Activated CD4-positive, alpha-beta T cell treated with anti-CD3 and anti-CD28 coated beads, Interleukin-2, amount 10 ng/mL, durations not matched to agents 24 days and 14 days (primary cell): ENCODE measurements around the gene PINK1. TPM values are rescaled to one million over a fixed set of nuclear protein-coding genes. Genes with fewer than 3 reads are reported as not detected.
"Not testable (repeated sequence)": the region's sequence is repeated elsewhere in the genome, so short reads cannot be mapped to it uniquely, and the experiment has no call there.

ENCODE experiments used
- DNase-seq: peaks from one replicate; pipeline ENCODE4 v3.0.0; 2022
- H3K27ac Mint-ChIP-seq: one replicate; pipeline ENCODE4 v1.8.0; 2022; ENCODE audit warnings: mild to moderate bottlenecking, mixed read lengths
- H3K27me3 Mint-ChIP-seq: one replicate; pipeline ENCODE4 v1.8.0; 2022; ENCODE audit warnings: mixed read lengths
- H3K36me3 Mint-ChIP-seq: one replicate; pipeline ENCODE4 v1.8.0; 2022; ENCODE audit warnings: low read depth, mild to moderate bottlenecking, mixed read lengths
- H3K4me1 Mint-ChIP-seq: one replicate; pipeline ENCODE4 v1.8.0; 2021; ENCODE audit warnings: mixed read lengths
- H3K4me3 Mint-ChIP-seq: one replicate; pipeline ENCODE4 v1.8.0; 2022; ENCODE audit warnings: mild to moderate bottlenecking, moderate library complexity, mixed read lengths
- H3K9me3 Mint-ChIP-seq: one replicate; pipeline ENCODE4 v1.8.0; 2021; ENCODE audit warnings: mixed read lengths
- intact Hi-C: fragments of 100-400 bp; cut with micrococcal nuclease; formaldehyde crosslinking; loops from one replicate; pipeline ENCODE4 v1.15.1; 2023
- total RNA-seq: library from RNA; stranded (reverse); gene quantifications from 2 replicates; pipeline ENCODE4 v1.2.3, GENCODE V29; 2022

PINK1 gene
- total RNA-seq, 1 donor from 2014 or later: 2.0 TPM

GRCh38 chr1:20601129-20601825 lies 32.0 kb upstream of the PINK1 start:
- Mint-ChIP-seq H3K4me1 (no peaks in the 10 kb centered on the region), H3K27ac (no peak overlapping the region), H3K27me3 (peaks cover 3% of the 10 kb centered on the region), H3K36me3 (no peaks in the 10 kb centered on the region), H3K9me3 (no peaks in the 10 kb centered on the region), H3K4me3 (no peak overlapping the region)
- DNase-seq: no peak
- intact Hi-C loops: no loop called here

GRCh38 chr1:20602851-20603450 lies 30.3 kb upstream of the PINK1 start:
- intact Hi-C loops: no loop called here
- no peaks in the 10 kb centered on the region for H3K36me3 Mint-ChIP-seq
- no peaks in the 10 kb centered on the region for H3K4me1 Mint-ChIP-seq
- no peak for DNase-seq
- H3K4me3 Mint-ChIP-seq: no peak overlapping the region
- no peaks in the 10 kb centered on the region for H3K9me3 Mint-ChIP-seq
- H3K27ac Mint-ChIP-seq: no peak overlapping the region
- peaks cover 4% of the 10 kb centered on the region for H3K27me3 Mint-ChIP-seq

- Mint-ChIP-seq H3K9me3 (no peaks in the 10 kb centered on the region), H3K4me3 (no peak overlapping the region), H3K27me3 (peaks cover 4% of the 10 kb centered on the region), H3K27ac (no peak overlapping the region), H3K36me3 (no peaks in the 10 kb centered on the region), H3K4me1 (no peaks in the 10 kb centered on the region)
- DNase-seq: no peak
- intact Hi-C loops: no loop called here
These were observed 29.5 kb upstream of the PINK1 start for GRCh38 chr1:20603504-20604464.

DNA sequence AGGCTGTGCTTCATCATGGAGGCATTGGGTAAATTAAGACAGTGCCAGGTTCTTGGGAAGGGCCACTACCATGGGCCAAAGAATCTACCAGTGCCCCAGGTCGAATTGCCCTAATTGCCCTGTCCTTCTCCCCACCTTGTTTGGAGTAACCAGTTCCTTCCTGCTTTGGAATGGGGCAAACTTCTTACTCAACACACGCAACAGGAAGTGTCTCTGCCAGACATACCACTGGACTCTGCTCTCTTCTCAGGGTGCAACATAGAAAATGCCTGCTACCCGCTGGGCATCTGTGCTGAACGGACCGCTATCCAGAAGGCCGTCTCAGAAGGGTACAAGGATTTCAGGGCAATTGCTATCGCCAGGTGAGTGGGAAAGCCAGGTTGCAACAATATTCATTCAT lies 28.6 kb upstream of the PINK1 start:
- no peak for DNase-seq
- Mint-ChIP-seq H3K36me3 (no peaks in the 10 kb centered on the region), H3K4me1 (no peaks in the 10 kb centered on the region), H3K4me3 (no peak overlapping the region), H3K27me3 (peaks cover 4% of the 10 kb centered on the region), H3K27ac (no peak overlapping the region), H3K9me3 (no peaks in the 10 kb centered on the region)
- intact Hi-C loops: no loop called here

DNA sequence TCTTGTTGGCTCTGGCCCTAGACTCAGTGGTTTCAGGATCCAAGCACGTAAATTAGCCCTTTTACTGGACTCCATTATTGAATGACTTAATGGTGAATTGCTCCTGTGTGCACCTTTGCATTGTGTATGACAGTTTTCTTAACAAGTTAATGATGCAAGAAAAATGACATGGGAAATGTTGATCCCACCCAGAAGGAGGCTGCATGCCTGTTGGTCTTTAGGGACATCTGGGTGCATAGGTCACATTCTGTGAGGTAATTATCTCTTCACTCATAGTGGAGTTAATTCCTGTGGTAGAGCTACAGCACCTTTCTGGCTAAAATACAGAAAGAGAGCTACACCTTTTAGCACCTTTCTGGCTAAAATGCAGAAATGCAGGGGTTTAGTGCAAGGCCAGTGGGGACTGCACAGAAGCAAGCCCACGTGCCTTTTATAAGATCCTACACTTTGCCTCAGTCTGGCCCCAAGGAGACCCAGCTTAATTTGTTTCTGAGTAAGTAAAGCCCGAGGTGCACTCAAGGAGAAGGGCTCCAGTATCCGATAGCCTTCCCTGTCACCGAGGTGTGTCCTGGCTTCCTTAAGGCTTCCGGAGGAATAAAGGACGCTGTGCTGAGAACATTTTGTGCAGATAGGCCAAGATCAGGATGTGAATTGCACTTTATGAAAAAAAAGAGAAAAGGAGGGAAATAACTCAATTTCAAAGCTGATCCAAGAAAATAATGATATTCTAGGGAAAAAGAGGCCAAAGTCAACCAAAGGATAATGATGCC lies 26.3 kb upstream of the PINK1 start:
- H3K4me3 Mint-ChIP-seq, H3K27me3 Mint-ChIP-seq, H3K4me1 Mint-ChIP-seq, H3K27ac Mint-ChIP-seq, intact Hi-C loops, DNase-seq, H3K9me3 Mint-ChIP-seq, H3K36me3 Mint-ChIP-seq: not testable (repeated sequence)

DNA sequence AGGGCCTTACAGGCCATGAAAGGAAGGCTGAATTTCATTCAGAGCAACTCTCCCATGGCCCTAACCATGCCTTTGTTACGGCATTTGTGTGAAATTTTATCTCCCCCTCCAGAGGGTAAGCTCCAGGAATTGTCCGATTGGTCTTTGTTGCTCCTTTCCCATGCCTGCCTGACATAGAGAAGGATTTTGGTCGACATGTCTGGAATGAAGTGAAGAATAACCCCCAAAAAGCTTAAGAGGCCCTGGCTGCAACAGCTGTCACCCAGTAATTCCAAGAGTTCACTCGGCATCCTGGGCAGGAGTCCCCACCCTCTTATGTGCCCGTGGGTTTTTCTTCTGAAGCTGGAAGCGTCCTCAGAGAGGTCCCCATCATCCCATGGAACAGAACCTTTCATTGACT lies 23.7 kb upstream of the PINK1 start:
- Mint-ChIP-seq H3K36me3 (no peaks in the 10 kb centered on the region), H3K4me1 (no peaks in the 10 kb centered on the region), H3K27me3 (peaks cover 7% of the 10 kb centered on the region), H3K27ac (no peak overlapping the region), H3K9me3 (no peaks in the 10 kb centered on the region), H3K4me3 (no peak overlapping the region)
- intact Hi-C loops: no loop called here
- DNase-seq: no peak

DNA sequence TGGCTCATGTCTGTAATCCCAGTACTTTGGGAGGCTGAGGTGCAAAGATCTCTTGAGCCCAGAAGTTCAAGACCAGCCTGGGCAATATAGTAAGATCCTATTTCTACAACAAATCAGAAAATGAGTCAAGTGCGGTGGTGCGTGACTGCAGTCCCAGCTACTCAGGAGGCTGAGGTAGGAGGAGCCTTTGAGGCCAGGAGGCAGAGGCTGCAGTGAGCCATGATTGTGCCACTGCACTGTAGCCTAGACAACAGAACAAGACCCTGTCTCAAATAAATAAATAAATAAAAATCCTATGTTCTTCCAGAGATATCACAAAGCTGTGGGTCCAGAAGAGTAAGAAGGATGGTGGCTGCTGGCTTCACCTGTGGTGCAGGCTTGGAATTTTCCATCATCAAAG lies 22.3 kb upstream of the PINK1 start:
- H3K27me3 Mint-ChIP-seq: peaks cover 7% of the 10 kb centered on the region
- DNase-seq: no peak
- intact Hi-C loops: no loop called here
- no peaks in the 10 kb centered on the region for H3K9me3 Mint-ChIP-seq
- H3K36me3 Mint-ChIP-seq: no peaks in the 10 kb centered on the region
- no peak overlapping the region for H3K27ac Mint-ChIP-seq
- no peak overlapping the region for H3K4me3 Mint-ChIP-seq
- H3K4me1 Mint-ChIP-seq: no peaks in the 10 kb centered on the region

GRCh38 chr1:20611652-20612051 lies 21.6 kb upstream of the PINK1 start:
- H3K9me3 Mint-ChIP-seq: no peaks in the 10 kb centered on the region
- DNase-seq: no peak
- H3K27me3 Mint-ChIP-seq: peaks cover 7% of the 10 kb centered on the region
- H3K4me3 Mint-ChIP-seq: no peak overlapping the region
- H3K36me3 Mint-ChIP-seq: no peaks in the 10 kb centered on the region
- intact Hi-C loops: no loop called here
- no peak overlapping the region for H3K27ac Mint-ChIP-seq
- H3K4me1 Mint-ChIP-seq: no peaks in the 10 kb centered on the region

- no peaks in the 10 kb centered on the region for H3K4me1 Mint-ChIP-seq
These were observed 21.0 kb upstream of the PINK1 start for GRCh38 chr1:20612221-20612746.

GRCh38 chr1:20614131-20614579 lies 19.1 kb upstream of the PINK1 start:
- Mint-ChIP-seq H3K9me3 (no peaks in the 10 kb centered on the region), H3K27ac (no peak overlapping the region), H3K4me1 (no peaks in the 10 kb centered on the region), H3K27me3 (peaks cover 6% of the 10 kb centered on the region), H3K36me3 (no peaks in the 10 kb centered on the region), H3K4me3 (no peak overlapping the region)
- intact Hi-C loops: no loop called here
- DNase-seq: no peak

More at GRCh38 chr1:20612221-20612746, 21.0 kb upstream of the PINK1 start:
- Mint-ChIP-seq H3K36me3 (no peaks in the 10 kb centered on the region), H3K27me3 (peaks cover 6% of the 10 kb centered on the region), H3K4me3 (no peak overlapping the region), H3K27ac (no peak overlapping the region), H3K9me3 (no peaks in the 10 kb centered on the region)
- intact Hi-C loops: no loop called here
- DNase-seq: no peak

GRCh38 chr1:20615946-20616846 lies 17.1 kb upstream of the PINK1 start:
- no peak for DNase-seq
- H3K36me3 Mint-ChIP-seq: no peaks in the 10 kb centered on the region
- H3K9me3 Mint-ChIP-seq: no peaks in the 10 kb centered on the region
- H3K27ac Mint-ChIP-seq: no peak overlapping the region
- peaks cover 4% of the 10 kb centered on the region for H3K27me3 Mint-ChIP-seq
- H3K4me3 Mint-ChIP-seq: no peak overlapping the region
- intact Hi-C loops: no loop called here
- no peaks in the 10 kb centered on the region for H3K4me1 Mint-ChIP-seq

GRCh38 chr1:20616847-20617487 lies 16.3 kb upstream of the PINK1 start:
- intact Hi-C loops: no loop called here
- Mint-ChIP-seq H3K9me3 (no peaks in the 10 kb centered on the region), H3K36me3 (no peaks in the 10 kb centered on the region), H3K4me1 (no peaks in the 10 kb centered on the region), H3K27me3 (peaks cover 4% of the 10 kb centered on the region), H3K27ac (no peak overlapping the region), H3K4me3 (no peak overlapping the region)
- DNase-seq: no peak
